Lung microvascular endothelial cell (primary cell): ENCODE measurements around the gene CELSR3. TPM values are rescaled to one million over a fixed set of nuclear protein-coding genes. Genes with fewer than 3 reads are reported as not detected.

Experiments
- DNase-seq, 2 donors: peaks; one replicate each; pipeline versions ENCODE4 v3.0.0 to v3.0.0-alpha.2; 2010; ENCODE audit warnings: low read depth in 2 of 2
- total RNA-seq: library from RNA; depleted of rRNA; stranded (reverse); fragments of >200 nt; gene quantifications from 2 replicates; pipeline ENCODE4 v1.2.1, GENCODE V29; 2014

CELSR3 gene
- total RNA-seq, 1 donor from 2014 or later: 0.20 TPM

- DNase-seq: peak in 1 of 2 donors; percentile 34
Observed at GRCh38 chr3:48636149-48636655, 26.5 kb downstream of the CELSR3 start.

GRCh38 chr3:48635222-48636021 lies 27.3 kb downstream of the CELSR3 start, which contains the start of gene SLC26A6:
SLC26A6 (minus strand) TSS chr3:48635461; CDS start chr3:48635393, 68 bp downstream.
- peak; percentile 96 to 97 for DNase-seq

- peak; percentile 51 to 62 for DNase-seq
Observed at GRCh38 chr3:48634661-48635221, 27.9 kb downstream of the CELSR3 start.

- DNase-seq: no peak
Observed at GRCh38 chr3:48633743-48634142, 28.9 kb downstream of the CELSR3 start.

GRCh38 chr3:48633256-48633655 lies 29.4 kb downstream of the CELSR3 start:
- no peak for DNase-seq

GRCh38 chr3:48631516-48632448 lies 30.9 kb downstream of the CELSR3 start:
- no peak for DNase-seq

GRCh38 chr3:48630833-48631232 lies 31.9 kb downstream of the CELSR3 start:
- DNase-seq: no peak

GRCh38 chr3:48630407-48630806 lies 32.3 kb downstream of the CELSR3 start:
- no peak for DNase-seq

- no peak for DNase-seq
Observed at GRCh38 chr3:48629894-48630293, 32.8 kb downstream of the CELSR3 start.

- no peak for DNase-seq
Observed at GRCh38 chr3:48628277-48629017, 34.2 kb downstream of the CELSR3 start.

GRCh38 chr3:48625600-48625999 lies 37.1 kb downstream of the CELSR3 start:
- no peak for DNase-seq

GRCh38 chr3:48624767-48625166 lies 37.9 kb downstream of the CELSR3 start:
- DNase-seq: no peak

GRCh38 chr3:48623851-48624547 lies 38.7 kb downstream of the CELSR3 start:
- no peak for DNase-seq

GRCh38 chr3:48621461-48621869 lies 41.2 kb downstream of the CELSR3 start, which contains the start of gene TMEM89:
TMEM89 (minus strand) TSS chr3:48621769; CDS start chr3:48621756, 13 bp downstream.
- no peak for DNase-seq

GRCh38 chr3:48619541-48620524 lies 42.9 kb downstream of the CELSR3 start:
- DNase-seq: no peak

GRCh38 chr3:48617559-48617958 lies 45.1 kb downstream of the CELSR3 start:
- DNase-seq: no peak

GRCh38 chr3:48614044-48614443 lies 48.6 kb downstream of the CELSR3 start:
- peak in 1 of 2 donors; percentile 55 for DNase-seq

- DNase-seq: no peak
Observed at GRCh38 chr3:48612309-48612708, 50.4 kb downstream of the CELSR3 start.
